K562 (cell line): ENCODE results near the gene SAMD11. TPM values are rescaled to one million over a fixed set of nuclear protein-coding genes. Genes with fewer than 3 reads are reported as not detected.

ENCODE experiments used
- ATF1 ChIP-seq, 2 experiments: fragments of 450-650 bp in 1 of 2; IDR thresholded peaks; 2 replicates each; pipeline ENCODE4 v1.6.1; 2016; ENCODE audit warnings: missing compliant biosample characterization in 1 of 2, missing genetic modification characterization in 1 of 2
- BRD4 ChIP-seq: fragments of 200-600 bp; sonication (generic); IDR thresholded peaks from 2 replicates; pipeline ENCODE4 v1.6.1; 2017; ENCODE audit warnings: inconsistent platforms
- CREB3 ChIP-seq: fragments of 450-650 bp; conservative IDR thresholded peaks from 2 replicates; pipeline ENCODE4 v1.6.1; 2016; ENCODE audit warnings: missing genetic modification characterization, low read depth, mild to moderate bottlenecking, missing compliant biosample characterization, moderate library complexity
- GTF3C2 ChIP-seq: IDR thresholded peaks from 3 replicates; pipeline ENCODE4 v1.6.1; 2011; ENCODE audit warnings: borderline replicate concordance, mild to moderate bottlenecking, moderate library complexity; ENCODE audit not compliant: insufficient read length; ENCODE audit errors: extremely low read depth
- HINFP ChIP-seq: fragments of 450-650 bp; conservative IDR thresholded peaks from 2 replicates; pipeline ENCODE4 v1.6.1; 2016; ENCODE audit warnings: missing genetic modification characterization, low read depth, mild to moderate bottlenecking, control low read depth, missing compliant biosample characterization
- KDM5B ChIP-seq: fragments of 200-600 bp; sonication (generic); IDR thresholded peaks from 2 replicates; pipeline ENCODE4 v1.6.1; 2012; ENCODE audit warnings: low read depth, mild to moderate bottlenecking, moderate library complexity, low read length, control low read depth, inconsistent platforms; ENCODE audit not compliant: insufficient replicate concordance
- MEIS2 ChIP-seq: fragments of 450-650 bp; IDR thresholded peaks from 2 replicates; pipeline ENCODE4 v1.6.1; 2014; ENCODE audit warnings: mild to moderate bottlenecking; ENCODE audit not compliant: partially characterized antibody
- MYC ChIP-seq, 2 experiments: fragments of 250-450 bp in 1 of 2; sonication (Bioruptor Pico) in 1 of 2; IDR thresholded peaks; 2 replicates each; pipeline versions ENCODE4 v1.5.1 to v1.6.1; 2012 to 2021; ENCODE audit warnings: low read depth in 2 of 2, borderline replicate concordance in 1 of 2, improper control_type of control experiment in 1 of 2, low read length in 1 of 2, mild to moderate bottlenecking in 1 of 2, moderate library complexity in 1 of 2
- PHF21A ChIP-seq: fragments of 450-650 bp; IDR thresholded peaks from 2 replicates; pipeline ENCODE4 v1.6.1; 2017; ENCODE audit warnings: low read depth, borderline replicate concordance
- POLR2G ChIP-seq: fragments of 200-400 bp; formaldehyde crosslinking; IDR thresholded peaks from 2 replicates; pipeline ENCODE4 v1.6.1; 2017; ENCODE audit warnings: low read depth, mild to moderate bottlenecking, antibody characterized with exemption, low read length, moderate library complexity
- SIX5 ChIP-seq, 2 experiments: IDR thresholded peaks; 2 replicates each; pipeline ENCODE4 v1.6.1; 2011; ENCODE audit warnings: low read length in 2 of 2, borderline replicate concordance in 1 of 2, low read depth in 1 of 2, mild to moderate bottlenecking in 1 of 2, moderate library complexity in 1 of 2; ENCODE audit not compliant: insufficient read depth in 1 of 2
- ZBTB12 ChIP-seq: fragments of 250-450 bp; sonication (Bioruptor Pico); IDR thresholded peaks from 2 replicates; pipeline ENCODE4 v1.4.0; 2020
- ZMIZ1 ChIP-seq, 2 experiments: fragments of 150-350 bp in 1 of 2; IDR thresholded peaks; 2 replicates each; pipeline ENCODE4 v1.6.1; 2012 to 2016; ENCODE audit warnings: low read depth in 2 of 2, low read length in 2 of 2, mild to moderate bottlenecking in 1 of 2, moderate library complexity in 1 of 2
- ZNF589 ChIP-seq: fragments of 200-800 bp; sonication (Bioruptor generic); IDR thresholded peaks from 2 replicates; pipeline ENCODE4 v1.6.1; 2016; ENCODE audit warnings: low read depth, missing genetic modification characterization, missing compliant biosample characterization
- polyA plus RNA-seq, 8 experiments: library from polyadenylated mRNA; depleted of rRNA in 4 of 8; stranded (reverse) in 5 of 8; unstranded in 3 of 8; fragments of >200 nt; fragmentation: Nextera tagmentation in 2 of 8; fragmentation: Illumina TruSeq in 1 of 8; extraction: Ambion mirVana in 2 of 8; extraction: Trizol in 1 of 8; gene quantifications; 2 replicates each; pipeline versions ENCODE4 v1.2.1 to v1.2.3, GENCODE V29; 2011 to 2014; ENCODE audit warnings: inconsistent platforms in 1 of 8, missing spikeins in 1 of 8
- total RNA-seq, 7 experiments: library from RNA; depleted of rRNA in 6 of 7; stranded (reverse); fragments of >200 nt in 6 of 7; fragmentation: Illumina TruSeq in 2 of 7; extraction: Trizol in 2 of 7; gene quantifications; 2 replicates each; pipeline versions ENCODE4 v1.2.1 to v1.2.3, GENCODE V29; 2011 to 2021; ENCODE audit warnings: low replicate concordance in 1 of 7

SAMD11 gene
- total and polyA plus RNA-seq, 9 of the 15 experiments (the other 6 are each of a cell fraction or from before 2014, with no cell fraction given): 0.07 to 0.82 (median 0.11) TPM; not detected in 2

- TF ChIP-seq MEIS2 (no peak), GTF3C2 (no peak), SIX5 (IDR thresholded peaks at IDR 0.05; ENCODE audit: borderline replicate concordance in 1 of 2, insufficient read depth in 1 of 2, low read depth in 1 of 2, low read length in 2 of 2) (no peak), KDM5B (no peak), HINFP (tag) (no peak), ATF1 (CRISPR knock-in tag; IDR thresholded peaks at IDR 0.05) (no peak), ATF1 (tag; IDR thresholded peaks at IDR 0.05) (peak; percentile 35), BRD4 (no peak), PHF21A (peak; percentile 65; the same call in 1 of the 2 replicates), MYC (IDR thresholded peaks at IDR 0.05; ENCODE audit: low read depth, low read length) (no peak), MYC (CRISPR knock-in tag; IDR thresholded peaks at IDR 0.05; ENCODE audit: borderline replicate concordance, low read depth) (peak; percentile 76; the same call in 1 of the 2 replicates), POLR2G (no peak), ZBTB12 (CRISPR knock-in tag) (no peak), ZMIZ1 (IDR thresholded peaks at IDR 0.05; ENCODE audit: low read depth in 2 of 2, low read length in 2 of 2) (no peak), CREB3 (tag) (no peak), ZNF589 (CRISPR knock-in tag) (no peak)
Measured at GRCh38 chr1:975896-976683, 52.4 kb downstream of the SAMD11 start (continued).
